ENCODE results near the gene ABR. TPM values are rescaled to one million over a fixed set of nuclear protein-coding genes. Genes with fewer than 3 reads are reported as not detected.
A peak's percentile ranks its signal among the peaks of the same experiment; 100 is the strongest.
"Not testable (repeated sequence)": the region's sequence is repeated elsewhere in the genome, so short reads cannot be mapped to it uniquely, and the experiment has no call there.

Gene ABR
- total RNA-seq, 1 donor from 2014 or later, result 110 TPM

DNA sequence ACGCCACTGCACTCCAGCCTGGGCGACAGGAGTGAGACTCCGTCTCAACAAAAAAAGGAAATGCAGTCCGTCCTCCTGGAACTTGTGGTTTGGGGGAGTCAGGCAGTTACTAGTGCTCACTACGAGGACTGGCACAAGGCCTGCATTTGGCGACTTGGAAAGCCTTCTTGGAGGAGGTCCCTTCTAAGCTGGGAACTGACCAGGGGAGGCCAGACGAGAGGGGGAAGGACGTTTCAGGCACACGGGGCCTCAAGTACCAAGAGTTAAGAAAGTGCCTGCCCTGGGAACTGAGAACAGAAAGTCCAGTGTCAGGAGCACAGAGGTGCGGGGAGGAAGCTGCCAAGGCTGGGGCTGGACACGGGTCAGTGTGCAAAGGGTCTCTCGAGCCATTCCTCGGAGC, 89.9 kb downstream of the ABR start:
- intact Hi-C loops (cut with DNase I), result no loop called here
- no peak for DNase-seq (ENCODE audit: low spot score)
- ATAC-seq, result no peak

GRCh38 chr17:1087381-1088241, 92.2 kb downstream of the ABR start:
- DNase-seq (ENCODE audit: low spot score) (peak; percentile 84), ATAC-seq (peak; percentile 86)
- intact Hi-C loops (cut with DNase I), result no loop called here

DNA sequence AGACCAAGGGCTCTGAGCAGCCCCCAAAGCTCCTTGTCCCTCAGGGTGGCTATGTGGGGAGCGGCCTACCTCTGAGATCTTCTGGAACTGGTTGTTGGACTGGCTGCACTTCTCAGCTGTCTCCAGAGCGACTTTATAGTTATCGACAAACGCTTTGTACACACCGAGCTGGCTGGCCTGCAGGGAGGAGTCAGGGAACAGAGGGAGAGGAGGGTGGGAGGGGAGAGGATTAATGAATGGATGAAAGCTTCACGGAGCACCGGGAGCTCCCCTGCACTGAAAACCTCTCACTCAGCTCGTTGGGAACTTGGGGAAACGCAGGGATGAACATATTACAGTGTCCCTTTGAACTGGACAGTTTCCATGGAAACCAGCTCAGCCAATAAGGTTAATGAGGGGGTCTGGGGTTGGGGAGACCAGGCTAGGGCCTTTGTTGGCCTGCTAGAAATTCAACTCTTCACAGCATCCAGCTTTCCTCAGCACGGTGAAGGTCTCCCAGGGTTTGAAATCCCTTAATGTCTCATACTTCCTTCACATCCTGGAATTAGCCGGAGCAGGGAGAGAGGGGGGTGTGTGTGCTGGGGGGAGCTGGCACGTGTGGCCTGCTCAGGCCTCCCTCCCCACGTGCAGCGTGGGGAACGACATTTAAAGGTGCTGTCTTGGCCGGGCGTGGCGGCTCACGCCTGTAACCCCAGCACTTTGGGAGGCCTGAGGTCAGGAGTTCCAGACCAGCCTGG, 96.2 kb downstream of the ABR start:
- intact Hi-C loops (cut with DNase I), result no loop called here
- ATAC-seq (no peak), DNase-seq (ENCODE audit: low spot score) (no peak)

DNA sequence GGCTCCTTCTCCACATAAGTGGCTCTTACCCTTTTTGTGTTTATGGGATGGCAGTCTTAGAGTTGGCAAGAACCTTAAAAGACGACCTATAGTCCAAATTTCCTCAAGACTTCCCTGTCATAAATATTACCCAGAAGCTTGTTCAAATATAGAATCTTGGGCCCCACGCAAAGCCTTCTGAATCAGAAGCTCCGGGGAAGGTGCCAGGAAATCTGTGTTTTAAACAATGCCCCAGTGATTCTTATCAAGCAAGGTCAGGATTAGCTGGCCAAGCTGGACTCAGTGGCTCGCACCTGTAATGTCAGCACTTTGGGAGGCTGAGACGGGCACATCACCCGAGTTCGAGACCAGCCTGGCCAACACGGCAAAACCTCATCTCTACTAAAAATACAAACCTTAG, 97.2 kb downstream of the ABR start:
- ATAC-seq, result no peak
- intact Hi-C loops (cut with DNase I), result no loop called here
- DNase-seq (ENCODE audit: low spot score), result no peak

DNA sequence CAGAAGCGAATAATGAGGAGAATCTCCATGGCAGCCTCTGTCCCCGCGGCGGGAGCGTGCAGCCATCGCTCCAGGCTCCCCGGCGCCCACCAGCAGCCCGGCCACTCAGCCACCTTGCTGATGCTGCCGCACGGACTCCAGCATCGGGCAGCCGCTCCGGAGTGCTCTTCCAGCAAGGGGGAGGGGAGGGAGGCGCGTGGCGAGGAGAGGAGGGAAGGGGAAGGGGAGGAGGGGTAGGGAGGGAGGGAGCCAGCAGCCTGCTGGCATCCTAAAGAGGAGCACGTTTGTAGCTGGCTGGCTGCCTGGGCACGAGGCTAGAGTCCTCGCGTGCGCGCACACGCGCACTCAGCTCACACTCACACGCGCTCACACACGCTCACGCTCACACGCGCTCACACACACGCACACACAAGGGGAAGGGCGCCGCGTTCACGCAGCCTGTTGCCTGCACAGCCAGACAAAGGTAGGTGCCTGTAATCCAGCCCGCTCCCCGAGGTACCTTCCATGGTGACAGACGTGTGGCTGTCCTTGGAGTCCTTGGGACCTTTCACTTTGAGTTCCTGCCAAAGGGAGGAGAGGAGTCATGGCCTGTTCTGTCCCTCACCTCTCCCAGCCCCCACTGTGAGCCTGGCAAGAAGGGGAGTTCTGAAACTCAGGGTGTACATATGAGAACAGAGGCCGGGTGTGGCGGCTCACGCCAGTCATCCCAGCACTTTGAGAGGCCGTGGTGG, 100.8 kb downstream of the ABR start:
- no peak for DNase-seq (ENCODE audit: low spot score)
- intact Hi-C loops (cut with DNase I), result no loop called here
- no peak for ATAC-seq

- DNase-seq (ENCODE audit: low spot score), result no peak
- intact Hi-C loops (cut with DNase I), result no loop called here
- no peak for ATAC-seq
Measured at GRCh38 chr17:1077986-1078711, 101.6 kb downstream of the ABR start.

GRCh38 chr17:1077581-1077985, 102.2 kb downstream of the ABR start:
- ATAC-seq (no peak), DNase-seq (ENCODE audit: low spot score) (no peak)
- intact Hi-C loops (cut with DNase I), result no loop called here

GRCh38 chr17:1076982-1077302, 102.8 kb downstream of the ABR start:
- ATAC-seq (no peak), DNase-seq (ENCODE audit: low spot score) (no peak)
- intact Hi-C loops (cut with DNase I), result no loop called here

DNA sequence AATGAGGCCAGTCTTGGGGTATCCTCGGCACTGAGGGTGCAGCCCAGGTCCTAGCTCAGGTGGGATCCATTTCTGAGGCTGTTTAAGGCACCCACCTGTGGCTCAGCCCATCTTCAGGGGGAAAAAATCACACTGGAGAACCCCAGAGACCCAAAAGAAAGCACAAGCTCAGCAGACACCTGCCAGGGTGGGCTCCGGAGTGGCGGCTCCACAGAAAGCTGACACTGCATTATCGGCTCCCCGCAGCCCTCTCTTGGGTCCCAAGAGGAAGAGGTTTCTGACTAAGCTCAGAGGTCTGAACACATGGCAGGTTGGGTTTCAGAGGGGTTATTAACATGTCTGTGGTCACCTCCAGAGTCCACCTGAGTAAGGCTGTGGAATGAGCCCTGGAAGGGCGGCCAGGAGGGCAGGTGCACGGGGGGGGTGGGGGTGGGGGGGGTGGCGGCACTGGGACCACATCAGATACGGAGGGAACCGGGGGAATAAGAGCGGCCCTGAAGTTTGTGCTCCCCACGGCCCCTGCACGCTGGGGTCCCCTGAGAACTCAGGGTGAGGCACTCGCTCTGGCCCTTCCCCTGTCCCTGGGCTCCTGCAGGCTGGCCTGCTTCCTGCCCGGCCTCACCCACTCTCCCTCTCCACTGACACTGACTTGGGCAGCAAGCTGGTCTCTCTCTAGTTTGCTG, 103.3 kb downstream of the ABR start:
- no peak for DNase-seq (ENCODE audit: low spot score)
- intact Hi-C loops (cut with DNase I), result no loop called here
- ATAC-seq, result no peak

- ATAC-seq (no peak), DNase-seq (ENCODE audit: low spot score) (no peak)
- intact Hi-C loops (cut with DNase I), result no loop called here
Measured at GRCh38 chr17:1074886-1075605, 104.7 kb downstream of the ABR start.

- ATAC-seq; DNase-seq (ENCODE audit: low spot score); intact Hi-C loops (cut with DNase I): not testable (repeated sequence)
Measured at GRCh38 chr17:1073963-1074625, 105.7 kb downstream of the ABR start.

GRCh38 chr17:1073241-1073962, 106.4 kb downstream of the ABR start:
- no peak for ATAC-seq
- intact Hi-C loops (cut with DNase I), result no loop called here
- no peak for DNase-seq (ENCODE audit: low spot score)

GRCh38 chr17:1072551-1072961, 107.2 kb downstream of the ABR start:
- intact Hi-C loops (cut with DNase I), result no loop called here
- ATAC-seq (no peak), DNase-seq (ENCODE audit: low spot score) (no peak)

DNA sequence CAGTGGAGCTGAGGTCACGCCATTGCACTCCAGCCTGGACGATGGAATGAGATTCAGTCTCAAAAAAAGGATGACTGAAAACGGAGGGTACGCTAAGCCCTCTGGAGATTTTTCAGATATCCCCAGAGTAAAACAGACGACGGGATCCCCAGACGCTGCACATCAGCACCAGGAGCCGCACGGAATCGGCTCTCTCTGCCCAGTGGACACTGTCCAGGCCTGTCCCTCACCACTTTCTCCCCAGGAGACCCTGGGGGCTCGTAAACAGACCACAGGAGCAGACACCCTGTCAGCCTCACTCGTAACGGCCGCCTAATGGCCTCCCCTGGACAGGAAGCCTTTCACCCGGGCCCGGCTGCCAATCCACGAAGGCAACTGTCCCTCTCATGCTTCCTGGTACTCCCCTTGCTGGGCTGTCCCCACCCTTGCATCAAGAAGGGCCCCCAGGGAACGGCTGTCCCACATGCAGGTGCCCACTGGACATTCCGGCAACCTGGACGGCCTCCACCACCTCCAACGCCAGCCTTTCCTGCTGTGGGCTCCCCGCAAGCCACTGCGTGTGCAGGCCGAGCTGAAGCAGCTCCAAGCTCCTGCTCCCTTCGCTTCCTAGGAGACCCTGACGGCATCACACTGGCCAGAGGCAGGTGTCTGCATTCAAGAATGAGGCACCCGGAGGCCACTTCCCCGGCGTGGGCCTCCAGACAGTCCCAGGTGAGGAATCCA, 108.5 kb downstream of the ABR start:
- DNase-seq (ENCODE audit: low spot score) (no peak), ATAC-seq (no peak)
- intact Hi-C loops (cut with DNase I), result no loop called here

GRCh38 chr17:1070411-1070810, 109.4 kb downstream of the ABR start:
- no peak for DNase-seq (ENCODE audit: low spot score)
- intact Hi-C loops (cut with DNase I), result no loop called here
- no peak for ATAC-seq

DNA sequence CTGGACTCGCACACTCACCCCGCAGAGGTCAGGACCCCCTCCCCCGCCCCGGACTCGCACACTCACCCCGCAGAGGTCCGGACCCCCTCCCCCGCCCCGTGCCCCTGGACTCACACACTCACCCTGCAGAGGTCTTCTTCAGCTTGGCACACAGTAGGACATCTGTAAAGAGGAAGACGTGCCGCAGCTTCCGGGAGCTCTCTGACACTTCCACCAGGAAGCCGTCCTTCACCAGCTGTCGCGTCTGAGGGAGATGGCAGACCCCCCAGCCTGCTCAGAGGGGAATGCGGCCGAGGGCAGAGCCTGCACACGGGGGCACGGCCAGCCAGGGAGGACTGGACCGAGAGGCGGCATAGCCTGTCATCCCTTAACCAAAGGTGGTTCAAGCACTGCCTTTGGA, 109.9 kb downstream of the ABR start:
- DNase-seq (ENCODE audit: low spot score), result no peak
- intact Hi-C loops (cut with DNase I), result no loop called here
- ATAC-seq, result no peak

All from sciatic nerve (tissue), 2 donors.